Natural killer cell (primary cell): ENCODE measurements around the gene ALDH7A1. TPM values are rescaled to one million over a fixed set of nuclear protein-coding genes. Genes with fewer than 3 reads are reported as not detected.

ENCODE experiments used
- ATAC-seq, 3 donors: fragments of 150-1000 bp in 2 of 3; fragments of 200-7000 bp in 1 of 3; cut with Tn5 transposase; 1 replicate in 1 of 3; 2 replicates in 2 of 3; pipeline ENCODE4 v1.10.0; 2021; ENCODE audit warnings: mild to moderate bottlenecking in 2 of 3, moderate library complexity in 2 of 3
- DNase-seq, 2 donors: peaks; one replicate each; pipeline versions ENCODE4 v3.0.0 to v3.0.0-alpha.2; 2013 to 2021; ENCODE audit warnings: mixed read lengths in 1 of 2
- H3K27ac ChIP-seq: one replicate; pipeline ENCODE4 v1.5.1; 2013; ENCODE audit warnings: mild to moderate bottlenecking, low read length
- H3K27me3 ChIP-seq: one replicate; pipeline ENCODE4 v1.6.1; 2013; ENCODE audit warnings: low read length; ENCODE audit not compliant: control insufficient read depth, insufficient read depth
- H3K36me3 ChIP-seq: one replicate; pipeline ENCODE4 v1.6.1; 2013; ENCODE audit warnings: low read length; ENCODE audit not compliant: control insufficient read depth, insufficient read depth
- H3K4me1 ChIP-seq: one replicate; pipeline ENCODE4 v1.6.1; 2013; ENCODE audit warnings: low read length; ENCODE audit not compliant: control insufficient read depth, insufficient read depth
- H3K4me3 ChIP-seq: one replicate; pipeline ENCODE4 v1.5.1; 2013; ENCODE audit warnings: low read length
- H3K9me3 ChIP-seq: one replicate; pipeline ENCODE4 v1.6.1; 2013; ENCODE audit warnings: low read length; ENCODE audit not compliant: control insufficient read depth, insufficient read depth
- H3K27ac Mint-ChIP-seq, 2 donors: one replicate each; pipeline ENCODE4 v1.8.0; 2022; ENCODE audit warnings: mild to moderate bottlenecking in 2 of 2, mixed read lengths in 2 of 2, moderate library complexity in 1 of 2
- H3K27me3 Mint-ChIP-seq, 2 donors: one replicate each; pipeline ENCODE4 v1.8.0; 2022; ENCODE audit warnings: low read depth in 2 of 2, mixed read lengths in 2 of 2
- H3K36me3 Mint-ChIP-seq: one replicate; pipeline ENCODE4 v1.8.0; 2022; ENCODE audit warnings: mixed read lengths
- H3K4me1 Mint-ChIP-seq, 2 donors: one replicate each; pipeline ENCODE4 v1.8.0; 2022; ENCODE audit warnings: mixed read lengths in 2 of 2
- H3K4me3 Mint-ChIP-seq: one replicate; pipeline ENCODE4 v1.8.0; 2022; ENCODE audit warnings: mild to moderate bottlenecking, moderate library complexity, mixed read lengths
- H3K9me3 Mint-ChIP-seq, 2 donors: one replicate each; pipeline ENCODE4 v1.8.0; 2022; ENCODE audit warnings: mixed read lengths in 2 of 2
- WGBS: methylation state at CpG from one replicate; pipeline ENCODE4 v1.1.7; 2013; ENCODE audit warnings: missing lambda C conversion rate; ENCODE audit not compliant: insufficient coverage; 5-methylcytosine and 5-hydroxymethylcytosine counted together
- intact Hi-C: fragments of 100-400 bp; cut with micrococcal nuclease; formaldehyde crosslinking; loops from one replicate; pipeline ENCODE4 v1.14.2; 2022
- total RNA-seq, 4 donors: library from RNA; stranded (reverse); fragments of 120-200 nt in 1 of 4; gene quantifications; one replicate each; pipeline versions ENCODE4 v1.2.3 to v1.2.4, GENCODE V29; 2013 to 2022
- TF ChIP-seq, protein P1 (sequence below): fragments of 200-600 bp; IDR thresholded peaks from one replicate; pipeline ENCODE4 v1.8.0; 2022; ENCODE audit warnings: antibody characterized with exemption

Gene ALDH7A1
- total RNA-seq, 3 donors from 2014 or later (not counting 1 experiment from before 2014, with no cell fraction given): 0.66 to 1.3 (median 1.2) TPM

DNA sequence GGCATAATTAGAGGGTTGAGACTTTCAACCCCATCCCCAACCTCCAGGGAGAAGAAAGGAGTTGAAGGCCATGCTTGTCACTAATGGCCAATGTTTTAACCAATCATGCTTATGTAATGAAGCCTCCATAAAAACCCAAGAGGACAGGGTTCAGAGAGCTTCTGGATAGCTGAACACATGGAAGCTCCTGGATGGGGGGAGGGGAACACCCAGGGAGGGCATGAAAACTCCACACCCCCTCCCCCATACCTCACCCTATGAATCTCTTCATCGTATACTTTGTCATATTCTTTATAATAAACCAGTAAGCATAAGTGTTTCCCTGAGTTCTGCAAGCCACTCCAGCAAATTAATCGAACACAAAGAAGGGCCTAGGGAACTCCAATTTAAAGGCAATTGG is 81.7 kb downstream of the ALDH7A1 start:
- intact Hi-C loops: no loop called here
- WGBS: 88% methylated on average over 2 of the region's 2 CpGs
- Mint-ChIP-seq H3K36me3 (no peaks in the 10 kb centered on the region), H3K27ac (no peak overlapping the region), H3K9me3 (no peaks in the 10 kb centered on the region), H3K27me3 (peaks cover 0 to 6% of the 10 kb centered on the region in 2 donors), H3K4me3 (no peak overlapping the region), H3K4me1 (peaks cover 7 to 8% of the 10 kb centered on the region in 2 donors)
- DNase-seq (no peak), ATAC-seq (no peak)
- no peaks in the 10 kb centered on the region for H3K36me3 ChIP-seq
- TF ChIP-seq, protein P1, sequence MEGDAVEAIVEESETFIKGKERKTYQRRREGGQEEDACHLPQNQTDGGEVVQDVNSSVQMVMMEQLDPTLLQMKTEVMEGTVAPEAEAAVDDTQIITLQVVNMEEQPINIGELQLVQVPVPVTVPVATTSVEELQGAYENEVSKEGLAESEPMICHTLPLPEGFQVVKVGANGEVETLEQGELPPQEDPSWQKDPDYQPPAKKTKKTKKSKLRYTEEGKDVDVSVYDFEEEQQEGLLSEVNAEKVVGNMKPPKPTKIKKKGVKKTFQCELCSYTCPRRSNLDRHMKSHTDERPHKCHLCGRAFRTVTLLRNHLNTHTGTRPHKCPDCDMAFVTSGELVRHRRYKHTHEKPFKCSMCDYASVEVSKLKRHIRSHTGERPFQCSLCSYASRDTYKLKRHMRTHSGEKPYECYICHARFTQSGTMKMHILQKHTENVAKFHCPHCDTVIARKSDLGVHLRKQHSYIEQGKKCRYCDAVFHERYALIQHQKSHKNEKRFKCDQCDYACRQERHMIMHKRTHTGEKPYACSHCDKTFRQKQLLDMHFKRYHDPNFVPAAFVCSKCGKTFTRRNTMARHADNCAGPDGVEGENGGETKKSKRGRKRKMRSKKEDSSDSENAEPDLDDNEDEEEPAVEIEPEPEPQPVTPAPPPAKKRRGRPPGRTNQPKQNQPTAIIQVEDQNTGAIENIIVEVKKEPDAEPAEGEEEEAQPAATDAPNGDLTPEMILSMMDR: no peak
- no peaks in the 10 kb centered on the region for H3K9me3 ChIP-seq
- H3K27me3 ChIP-seq: no peaks in the 10 kb centered on the region
- H3K4me1 ChIP-seq: no peaks in the 10 kb centered on the region
- H3K4me3 ChIP-seq: no peak overlapping the region
- H3K27ac ChIP-seq: no peak overlapping the region

DNA sequence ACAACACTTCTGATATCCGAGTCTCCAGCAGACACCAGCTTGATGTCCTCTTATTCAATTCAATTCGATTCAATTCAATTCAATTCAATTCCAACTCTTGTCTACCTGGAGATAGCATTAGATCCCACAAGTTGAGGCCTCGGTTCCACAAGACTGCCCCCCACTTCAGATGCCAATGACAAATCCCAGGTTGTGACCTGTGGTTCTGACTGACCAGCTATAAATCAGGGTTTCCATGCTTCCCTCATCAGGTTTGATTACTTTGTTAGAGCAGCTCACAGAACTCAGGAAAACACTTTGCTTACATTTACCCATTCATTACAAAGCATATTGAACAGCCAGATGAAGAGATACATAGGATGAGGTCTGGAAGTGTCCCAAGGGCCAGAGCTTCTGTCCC is 82.6 kb downstream of the ALDH7A1 start:
- H3K4me3 Mint-ChIP-seq: no peak overlapping the region
- H3K27me3 Mint-ChIP-seq: peaks cover 0 to 6% of the 10 kb centered on the region in 2 donors
- H3K4me1 Mint-ChIP-seq: peaks cover 7 to 8% of the 10 kb centered on the region in 2 donors
- H3K27me3 ChIP-seq: no peaks in the 10 kb centered on the region
- no peak for ATAC-seq
- no peaks in the 10 kb centered on the region for H3K36me3 Mint-ChIP-seq
- no peaks in the 10 kb centered on the region for H3K9me3 Mint-ChIP-seq
- no peak overlapping the region for H3K27ac ChIP-seq
- no peak for DNase-seq
- intact Hi-C loops: no loop called here
- H3K27ac Mint-ChIP-seq: no peak overlapping the region
- H3K4me1 ChIP-seq: no peaks in the 10 kb centered on the region
- WGBS: 94% methylated on average over 3 of the region's 3 CpGs
- H3K4me3 ChIP-seq: no peak overlapping the region
- TF ChIP-seq, protein P1: no peak
- no peaks in the 10 kb centered on the region for H3K36me3 ChIP-seq
- no peaks in the 10 kb centered on the region for H3K9me3 ChIP-seq

DNA sequence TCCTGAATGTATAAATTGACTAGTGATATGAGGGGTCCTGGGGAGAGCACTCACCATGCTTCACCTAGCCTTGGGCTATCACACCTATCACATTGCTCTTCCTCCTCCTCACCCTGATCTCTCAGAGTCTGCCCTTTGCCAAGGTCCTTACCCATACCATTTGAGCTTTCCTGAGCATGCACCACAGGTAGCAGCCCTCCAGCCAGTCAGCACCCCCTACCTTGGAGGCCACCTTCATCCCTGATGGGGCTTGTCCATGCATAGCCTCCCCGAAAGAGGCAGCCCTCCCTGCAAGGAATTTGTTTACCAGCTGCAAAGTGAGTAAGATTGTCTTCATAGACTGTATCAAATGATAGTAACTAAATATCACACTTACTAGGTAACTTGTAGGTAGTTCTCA is 83.1 kb downstream of the ALDH7A1 start:
- no peak for ATAC-seq
- TF ChIP-seq, protein P1: no peak
- no peak overlapping the region for H3K4me3 ChIP-seq
- Mint-ChIP-seq H3K9me3 (no peaks in the 10 kb centered on the region), H3K4me3 (no peak overlapping the region), H3K27ac (no peak overlapping the region), H3K36me3 (no peaks in the 10 kb centered on the region), H3K4me1 (peaks cover 7 to 8% of the 10 kb centered on the region in 2 donors), H3K27me3 (peaks cover 0 to 6% of the 10 kb centered on the region in 2 donors)
- WGBS: 60% methylated on average over 1 of the region's 1 CpG
- no peaks in the 10 kb centered on the region for H3K27me3 ChIP-seq
- no peak for DNase-seq
- H3K9me3 ChIP-seq: no peaks in the 10 kb centered on the region
- intact Hi-C loops: no loop called here
- H3K36me3 ChIP-seq: no peaks in the 10 kb centered on the region
- no peaks in the 10 kb centered on the region for H3K4me1 ChIP-seq
- no peak overlapping the region for H3K27ac ChIP-seq

DNA sequence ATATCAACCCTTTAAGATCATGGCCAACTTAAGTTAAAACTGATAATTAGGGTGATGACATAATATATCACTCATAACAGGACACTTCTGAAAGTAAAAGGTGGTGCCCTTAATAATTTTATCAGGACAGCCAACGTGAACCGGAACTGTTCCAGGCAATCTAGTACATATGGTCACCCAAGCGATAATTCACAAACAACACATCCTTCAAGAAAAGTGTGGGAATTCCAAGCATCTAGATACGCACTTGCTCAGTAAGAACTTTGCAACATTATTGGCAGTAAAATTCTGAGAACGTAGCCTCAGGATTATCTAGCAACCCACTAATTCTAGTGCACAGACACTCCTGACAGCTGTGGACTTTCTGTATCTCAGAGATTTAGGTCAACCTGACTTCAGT is 85.7 kb downstream of the ALDH7A1 start:
- H3K4me3 ChIP-seq: no peak overlapping the region
- WGBS: 97% methylated on average over 5 of the region's 5 CpGs
- H3K9me3 Mint-ChIP-seq: no peaks in the 10 kb centered on the region
- H3K4me1 Mint-ChIP-seq: peaks cover 7 to 8% of the 10 kb centered on the region in 2 donors
- TF ChIP-seq, protein P1: no peak
- H3K27me3 Mint-ChIP-seq: peaks cover 0 to 2% of the 10 kb centered on the region in 2 donors
- ATAC-seq (no peak), DNase-seq (no peak)
- no peaks in the 10 kb centered on the region for H3K9me3 ChIP-seq
- peak overlapping the region in 1 of 2 donors; percentile 39 for H3K27ac Mint-ChIP-seq
- intact Hi-C loops: no loop called here
- H3K36me3 Mint-ChIP-seq: no peaks in the 10 kb centered on the region
- H3K4me3 Mint-ChIP-seq: no peak overlapping the region
- H3K27ac ChIP-seq: no peak overlapping the region
- no peaks in the 10 kb centered on the region for H3K4me1 ChIP-seq
- no peaks in the 10 kb centered on the region for H3K36me3 ChIP-seq
- H3K27me3 ChIP-seq: no peaks in the 10 kb centered on the region
